Osteoblast (primary cell): Measurements from ENCODE around the gene ATP2C1. TPM values are rescaled to one million over a fixed set of nuclear protein-coding genes. Genes with fewer than 3 reads are reported as not detected.
A peak's percentile ranks its signal among the peaks of the same experiment; 100 is the strongest.
"Not testable (repeated sequence)": the region's sequence is repeated elsewhere in the genome, so short reads cannot be mapped to it uniquely, and the experiment has no call there.

Experiments used
- DNase-seq: peaks from one replicate; pipeline ENCODE4 v3.0.0; 2011; ENCODE audit warnings: low spot score, mixed read lengths; ENCODE audit not compliant: insufficient read length; ENCODE audit errors: missing footprints
- H2AFZ ChIP-seq: 2 replicates; pipeline ENCODE4 v1.6.0; 2011; ENCODE audit warnings: mild to moderate bottlenecking, low read length
- H3K27ac ChIP-seq: 2 replicates; pipeline ENCODE4 v1.5.1; 2011; ENCODE audit warnings: mild to moderate bottlenecking, low read depth, low read length, moderate library complexity
- H3K27me3 ChIP-seq: 2 replicates; pipeline ENCODE4 v1.6.0; 2012; ENCODE audit warnings: mild to moderate bottlenecking, control low read depth, inconsistent platforms, low read length, moderate library complexity; ENCODE audit not compliant: insufficient read depth
- H3K36me3 ChIP-seq: 2 replicates; pipeline ENCODE4 v1.5.1; 2011; ENCODE audit warnings: mild to moderate bottlenecking, low read length, control low read depth, moderate library complexity; ENCODE audit not compliant: insufficient read depth
- H3K4me1 ChIP-seq: 2 replicates; pipeline ENCODE4 v1.5.1; 2011; ENCODE audit warnings: mild to moderate bottlenecking, low read length, control low read depth, moderate library complexity; ENCODE audit not compliant: insufficient read depth
- H3K4me2 ChIP-seq: 2 replicates; pipeline ENCODE4 v1.6.0; 2011; ENCODE audit warnings: mild to moderate bottlenecking, low read length; ENCODE audit not compliant: insufficient read depth
- H3K4me3 ChIP-seq: fragments of 200-600 bp; sonication (generic); 3 replicates; pipeline ENCODE4 v1.5.1; 2012; ENCODE audit warnings: mild to moderate bottlenecking, low read length, inconsistent platforms; ENCODE audit not compliant: insufficient read depth
- H3K79me2 ChIP-seq: 2 replicates; pipeline ENCODE4 v1.6.0; 2012; ENCODE audit warnings: mild to moderate bottlenecking, low read length, control low read depth, inconsistent platforms; ENCODE audit not compliant: insufficient read depth
- H3K9me3 ChIP-seq: 2 replicates; pipeline ENCODE4 v1.5.1; 2011; ENCODE audit warnings: low read depth, low read length, control low read depth
- H4K20me1 ChIP-seq: 2 replicates; pipeline ENCODE4 v1.6.0; 2012; ENCODE audit warnings: mild to moderate bottlenecking, low read length, control low read depth; ENCODE audit not compliant: insufficient read depth
- total RNA-seq: library from RNA; depleted of rRNA; stranded (reverse); fragments of >200 nt; gene quantifications from 2 replicates; pipeline ENCODE4 v1.2.3, GENCODE V29; 2012
- TF ChIP-seq, protein P1 (sequence below): IDR thresholded peaks from 2 replicates; pipeline ENCODE4 v1.5.1; 2011; ENCODE audit warnings: mild to moderate bottlenecking, low read depth, low read length, moderate library complexity; ENCODE audit errors: extremely low read depth

ATP2C1 gene
- total RNA-seq, 1 donor = 99.5 TPM

DNA sequence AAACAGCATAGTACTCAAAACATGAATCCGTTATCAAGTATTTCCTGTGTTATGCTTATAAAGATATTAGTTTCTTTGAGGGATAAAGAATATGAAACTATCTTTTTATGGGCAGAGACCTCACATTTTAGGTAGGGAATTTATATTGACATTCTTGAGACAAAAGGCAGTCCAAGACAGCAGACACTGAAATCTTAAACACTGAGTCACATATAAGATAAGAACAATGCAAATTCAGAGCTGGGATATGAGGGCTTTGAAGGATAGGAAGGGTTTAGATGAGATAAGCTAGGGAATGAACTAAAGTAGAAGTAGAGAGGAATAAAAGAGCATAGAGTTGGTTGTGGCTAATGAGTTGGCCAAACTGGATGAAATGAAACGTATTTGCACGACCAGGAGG, 74.3 kb downstream of the ATP2C1 start:
- Histone ChIP-seq H2AFZ (no peak overlapping the region), H3K4me3 (no peak overlapping the region), H3K79me2 (peaks cover 6% of the 10 kb centered on the region), H4K20me1 (no peaks in the 10 kb centered on the region), H3K4me1 (peaks cover 37% of the 10 kb centered on the region), H3K27me3 (no peaks in the 10 kb centered on the region), H3K9me3 (no peaks in the 10 kb centered on the region), H3K27ac (peak overlapping the region; percentile 35), H3K4me2 (peak overlapping the region; percentile 10), H3K36me3 (peaks cover 28% of the 10 kb centered on the region)
- DNase-seq = no peak
- TF ChIP-seq, protein P1, sequence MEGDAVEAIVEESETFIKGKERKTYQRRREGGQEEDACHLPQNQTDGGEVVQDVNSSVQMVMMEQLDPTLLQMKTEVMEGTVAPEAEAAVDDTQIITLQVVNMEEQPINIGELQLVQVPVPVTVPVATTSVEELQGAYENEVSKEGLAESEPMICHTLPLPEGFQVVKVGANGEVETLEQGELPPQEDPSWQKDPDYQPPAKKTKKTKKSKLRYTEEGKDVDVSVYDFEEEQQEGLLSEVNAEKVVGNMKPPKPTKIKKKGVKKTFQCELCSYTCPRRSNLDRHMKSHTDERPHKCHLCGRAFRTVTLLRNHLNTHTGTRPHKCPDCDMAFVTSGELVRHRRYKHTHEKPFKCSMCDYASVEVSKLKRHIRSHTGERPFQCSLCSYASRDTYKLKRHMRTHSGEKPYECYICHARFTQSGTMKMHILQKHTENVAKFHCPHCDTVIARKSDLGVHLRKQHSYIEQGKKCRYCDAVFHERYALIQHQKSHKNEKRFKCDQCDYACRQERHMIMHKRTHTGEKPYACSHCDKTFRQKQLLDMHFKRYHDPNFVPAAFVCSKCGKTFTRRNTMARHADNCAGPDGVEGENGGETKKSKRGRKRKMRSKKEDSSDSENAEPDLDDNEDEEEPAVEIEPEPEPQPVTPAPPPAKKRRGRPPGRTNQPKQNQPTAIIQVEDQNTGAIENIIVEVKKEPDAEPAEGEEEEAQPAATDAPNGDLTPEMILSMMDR = no peak

DNA sequence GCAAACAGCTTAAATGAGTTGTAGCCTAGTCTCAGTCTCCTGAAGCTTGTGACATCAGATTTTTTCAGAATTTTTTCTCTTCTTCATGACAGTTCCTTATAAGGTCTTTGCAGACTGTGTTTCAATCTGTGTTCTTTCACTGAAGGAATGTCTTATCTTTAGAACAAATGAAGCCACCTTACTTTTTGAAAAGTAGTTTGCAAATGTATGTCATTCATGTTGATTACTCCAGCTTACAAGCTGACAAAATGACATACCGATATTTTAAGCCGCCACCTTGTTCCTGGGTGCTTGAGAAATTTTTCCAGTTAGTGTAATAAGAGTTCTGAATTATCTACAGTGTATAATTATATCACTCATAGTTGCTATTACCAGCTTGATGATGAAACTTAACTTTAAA, 75.7 kb downstream of the ATP2C1 start:
- DNase-seq = no peak

DNA sequence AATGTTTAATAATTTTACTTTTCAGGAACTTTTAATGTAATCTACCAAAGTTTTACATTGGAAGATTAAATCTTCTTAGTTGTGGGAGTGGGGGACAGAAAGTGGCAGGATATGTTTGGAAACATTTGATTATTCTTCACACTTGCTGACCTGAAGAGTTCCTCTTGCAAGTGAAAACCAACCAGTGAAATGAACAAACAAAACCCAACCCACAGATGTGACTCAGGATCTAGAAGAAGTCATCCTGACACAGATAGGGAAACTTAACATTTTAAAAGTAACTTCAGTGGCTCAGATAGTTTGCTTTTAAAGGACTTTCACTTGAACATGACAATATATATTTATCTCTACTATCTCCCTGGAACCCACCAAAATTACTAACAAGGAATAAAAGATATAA, 77.3 kb downstream of the ATP2C1 start:
- Histone ChIP-seq H3K79me2 (peaks cover 3% of the 10 kb centered on the region), H3K4me3 (no peak overlapping the region), H3K4me1 (peaks cover 23% of the 10 kb centered on the region), H3K9me3 (no peaks in the 10 kb centered on the region), H3K36me3 (peaks cover 18% of the 10 kb centered on the region), H3K27ac (no peak overlapping the region), H4K20me1 (no peaks in the 10 kb centered on the region), H3K4me2 (no peak overlapping the region), H3K27me3 (no peaks in the 10 kb centered on the region), H2AFZ (no peak overlapping the region)
- no peak for DNase-seq
- TF ChIP-seq, protein P1 = no peak

More for the DNA sequence above, 75.7 kb downstream of the ATP2C1 start:
- Histone ChIP-seq H4K20me1 (no peaks in the 10 kb centered on the region), H3K4me3 (no peak overlapping the region), H3K36me3 (peaks cover 26% of the 10 kb centered on the region), H3K27me3 (no peaks in the 10 kb centered on the region), H3K79me2 (peaks cover 6% of the 10 kb centered on the region), H3K4me2 (no peak overlapping the region), H3K4me1 (peaks cover 25% of the 10 kb centered on the region), H3K27ac (no peak overlapping the region), H3K9me3 (no peaks in the 10 kb centered on the region), H2AFZ (no peak overlapping the region)
- TF ChIP-seq, protein P1 = no peak

DNA sequence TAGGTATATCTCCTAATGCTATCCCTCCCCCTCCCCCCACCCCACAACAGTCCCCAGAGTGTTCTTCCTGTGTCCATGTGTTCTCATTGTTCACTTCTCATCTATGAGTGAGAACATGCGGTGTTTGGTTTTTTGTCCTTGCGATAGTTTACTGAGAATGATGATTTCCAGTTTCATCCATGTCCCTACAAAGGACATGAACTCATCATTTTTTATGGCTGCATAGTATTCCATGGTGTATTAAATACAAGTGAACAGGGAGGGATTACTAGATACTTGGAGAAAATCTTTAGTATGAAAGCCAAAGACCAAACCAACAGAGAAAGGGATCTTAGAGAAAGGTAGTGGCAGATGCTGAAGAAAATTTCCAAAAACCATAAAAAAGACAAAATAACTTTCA, 78.7 kb downstream of the ATP2C1 start:
- not testable (repeated sequence) for H3K79me2 ChIP-seq, H3K4me2 ChIP-seq, H2AFZ ChIP-seq, H3K4me3 ChIP-seq, DNase-seq, H3K9me3 ChIP-seq, H3K27me3 ChIP-seq, H3K27ac ChIP-seq, H4K20me1 ChIP-seq
- Histone ChIP-seq H3K36me3 (peaks cover 14% of the 10 kb centered on the region), H3K4me1 (peaks cover 21% of the 10 kb centered on the region)

DNA sequence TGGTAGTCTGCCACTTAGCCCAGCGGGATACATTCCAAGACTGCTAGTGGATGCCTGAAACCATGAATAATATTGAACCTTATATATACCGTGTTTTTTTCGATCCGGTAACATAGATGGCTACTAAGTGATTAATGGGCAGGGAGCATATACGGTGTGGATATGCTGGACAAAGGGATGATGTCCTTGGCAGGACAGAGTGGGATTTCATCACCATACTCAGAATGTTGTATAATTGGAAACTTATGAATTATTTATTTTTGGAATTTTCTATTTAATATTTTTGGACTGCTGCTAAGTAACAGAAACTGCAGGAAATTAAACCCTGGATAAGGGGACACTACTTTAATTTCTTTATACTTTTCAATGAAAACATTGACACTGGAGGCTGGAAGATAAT, 79.5 kb downstream of the ATP2C1 start:
- Histone ChIP-seq H3K4me1 (peaks cover 13% of the 10 kb centered on the region), H3K4me2 (no peak overlapping the region), H3K9me3 (no peaks in the 10 kb centered on the region), H2AFZ (no peak overlapping the region), H3K36me3 (peaks cover 14% of the 10 kb centered on the region), H3K27me3 (no peaks in the 10 kb centered on the region), H4K20me1 (no peaks in the 10 kb centered on the region), H3K79me2 (peaks cover 3% of the 10 kb centered on the region), H3K4me3 (no peak overlapping the region), H3K27ac (no peak overlapping the region)
- TF ChIP-seq, protein P1 = no peak
- no peak for DNase-seq
